WERI-Rb-1 (cell line): Measurements from ENCODE around the gene INIP.
"Not testable (repeated sequence)": the region's sequence is repeated elsewhere in the genome, so short reads cannot be mapped to it uniquely, and the experiment has no call there.

Source experiments
- DNase-seq: peaks from one replicate; pipeline ENCODE4 v3.0.0-alpha.2; 2020
- H3K27ac ChIP-seq: fragments of 250-450 bp; sonication (Bioruptor Pico); 2 replicates; pipeline ENCODE4 v1.5.1; 2020; ENCODE audit warnings: mild to moderate bottlenecking, moderate library complexity
- H3K27me3 ChIP-seq: fragments of 250-450 bp; sonication (Bioruptor Pico); 2 replicates; pipeline ENCODE4 v1.5.1; 2021; ENCODE audit warnings: mild to moderate bottlenecking, low read depth, moderate library complexity; ENCODE audit not compliant: insufficient read depth, severe bottlenecking
- H3K36me3 ChIP-seq: fragments of 250-450 bp; sonication (Bioruptor Pico); 2 replicates; pipeline ENCODE4 v1.5.1; 2020; ENCODE audit warnings: mild to moderate bottlenecking, moderate library complexity
- H3K4me3 ChIP-seq: 2 replicates; pipeline ENCODE4 v1.5.1; 2011; ENCODE audit warnings: low read depth, mild to moderate bottlenecking, control low read depth, low read length
- H3K9me3 ChIP-seq: fragments of 250-450 bp; sonication (Bioruptor Pico); 2 replicates; pipeline ENCODE4 v1.5.1; 2021; ENCODE audit warnings: mild to moderate bottlenecking, moderate library complexity; ENCODE audit not compliant: severe bottlenecking
- CTCF ChIP-seq: IDR thresholded peaks from 2 replicates; pipeline ENCODE4 v1.5.1; 2011; ENCODE audit warnings: low read depth, mild to moderate bottlenecking, control low read depth, inconsistent platforms, low read length

INIP gene

GRCh38 chr9:112734892-112735291 lies 17.0 kb upstream of the INIP start:
- no peak for TF ChIP-seq CTCF
- H3K27me3 ChIP-seq: no peaks in the 10 kb centered on the region
- DNase-seq: no peak
- H3K27ac ChIP-seq: no peak overlapping the region
- H3K9me3 ChIP-seq: no peaks in the 10 kb centered on the region
- H3K4me3 ChIP-seq: no peak overlapping the region
- H3K36me3 ChIP-seq: no peaks in the 10 kb centered on the region

GRCh38 chr9:112731971-112732370 lies 14.1 kb upstream of the INIP start:
- no peak overlapping the region for H3K27ac ChIP-seq
- H3K9me3 ChIP-seq: no peaks in the 10 kb centered on the region
- no peak for DNase-seq
- no peaks in the 10 kb centered on the region for H3K36me3 ChIP-seq
- TF ChIP-seq CTCF: no peak
- H3K4me3 ChIP-seq: no peak overlapping the region
- no peaks in the 10 kb centered on the region for H3K27me3 ChIP-seq

- TF ChIP-seq CTCF: no peak
These were observed 10.5 kb upstream of the INIP start for GRCh38 chr9:112728401-112728800.

GRCh38 chr9:112726428-112726827 lies 8.5 kb upstream of the INIP start:
- no peaks in the 10 kb centered on the region for H3K36me3 ChIP-seq
- no peaks in the 10 kb centered on the region for H3K9me3 ChIP-seq
- H3K4me3 ChIP-seq: no peak overlapping the region
- DNase-seq: no peak
- H3K27ac ChIP-seq: no peak overlapping the region
- no peak for TF ChIP-seq CTCF
- H3K27me3 ChIP-seq: no peaks in the 10 kb centered on the region

More at GRCh38 chr9:112728401-112728800, 10.5 kb upstream of the INIP start:
- Histone ChIP-seq H3K27me3 (no peaks in the 10 kb centered on the region), H3K4me3 (no peak overlapping the region), H3K27ac (no peak overlapping the region), H3K9me3 (no peaks in the 10 kb centered on the region), H3K36me3 (no peaks in the 10 kb centered on the region)
- no peak for DNase-seq

- no peak for TF ChIP-seq CTCF
- no peak overlapping the region for H3K4me3 ChIP-seq
- no peak overlapping the region for H3K27ac ChIP-seq
- no peaks in the 10 kb centered on the region for H3K27me3 ChIP-seq
- no peak for DNase-seq
- H3K9me3 ChIP-seq: no peaks in the 10 kb centered on the region
- no peaks in the 10 kb centered on the region for H3K36me3 ChIP-seq
These were observed 8.0 kb upstream of the INIP start for GRCh38 chr9:112725961-112726360.

GRCh38 chr9:112722749-112723148 lies 4.8 kb upstream of the INIP start:
- H3K4me3 ChIP-seq, DNase-seq, H3K9me3 ChIP-seq, H3K27ac ChIP-seq, H3K36me3 ChIP-seq, H3K27me3 ChIP-seq: not testable (repeated sequence)
